ENCODE data around the gene CTBP1.

GRCh38 chr4:1222036-1222789, 26.7 kb downstream of the CTBP1 start:
- no peak for TF ChIP-seq CTCF (IDR thresholded peaks at IDR 0.05; ENCODE audit: low read depth, low read length)
- no peak for TF ChIP-seq EZH2phosphoT487 (IDR thresholded peaks at IDR 0.05; ENCODE audit: low read depth)
